NCI-H446 (cell line): ENCODE data around the gene FAM184B.
"Not testable (repeated sequence)": the region's sequence is repeated elsewhere in the genome, so short reads cannot be mapped to it uniquely, and the experiment has no call there.

Experiments used
- DNase-seq, 2 experiments: peaks; one replicate each; lab custom pipeline; 2025; lab: John Stamatoyannopoulos, UW

The FAM184B gene

GRCh38 chr4:17682222-17682566, 99.2 kb downstream of the FAM184B start:
- DNase-seq: no peak

- DNase-seq: no peak
Observed at GRCh38 chr4:17681281-17682221, 99.9 kb downstream of the FAM184B start.

- DNase-seq: no peak
Observed at GRCh38 chr4:17680559-17681280, 100.7 kb downstream of the FAM184B start.

GRCh38 chr4:17670423-17670822, 111.0 kb downstream of the FAM184B start:
- no peak for DNase-seq

- no peak for DNase-seq
Observed at GRCh38 chr4:17667653-17668201, 113.7 kb downstream of the FAM184B start.

GRCh38 chr4:17667253-17667652, 114.2 kb downstream of the FAM184B start:
- no peak for DNase-seq

- DNase-seq: no peak
Observed at GRCh38 chr4:17665852-17666251, 115.6 kb downstream of the FAM184B start.

GRCh38 chr4:17665346-17665745, 116.1 kb downstream of the FAM184B start:
- no peak for DNase-seq

- DNase-seq: no peak
Observed at GRCh38 chr4:17664755-17665154, 116.7 kb downstream of the FAM184B start.

- no peak for DNase-seq
Observed at GRCh38 chr4:17662694-17663093, 118.7 kb downstream of the FAM184B start.

- not testable (repeated sequence) for DNase-seq
Observed at GRCh38 chr4:17659196-17659595, 122.2 kb downstream of the FAM184B start.

GRCh38 chr4:17657849-17658248, 123.6 kb downstream of the FAM184B start:
- no peak for DNase-seq

- no peak for DNase-seq
Observed at GRCh38 chr4:17657090-17657489, 124.3 kb downstream of the FAM184B start.

GRCh38 chr4:17654701-17655100, 126.7 kb downstream of the FAM184B start:
- no peak for DNase-seq

- no peak for DNase-seq
Observed at GRCh38 chr4:17650406-17650805, 131.0 kb downstream of the FAM184B start.

GRCh38 chr4:17647927-17648326, 133.5 kb downstream of the FAM184B start:
- DNase-seq: no peak

- DNase-seq: no peak
Observed at GRCh38 chr4:17647176-17647806, 134.1 kb downstream of the FAM184B start.

GRCh38 chr4:17646693-17647092, 134.7 kb downstream of the FAM184B start:
- DNase-seq: no peak

GRCh38 chr4:17642398-17642783, 139.0 kb downstream of the FAM184B start:
- no peak for DNase-seq

- no peak for DNase-seq
Observed at GRCh38 chr4:17639136-17639535, 142.3 kb downstream of the FAM184B start.

GRCh38 chr4:17636696-17637622, 144.5 kb downstream of the FAM184B start:
- peak in 1 of 2 experiments; percentile 70 for DNase-seq
